ENCODE measurements around the gene SLC43A1.
"Not testable (repeated sequence)": the region's sequence is repeated elsewhere in the genome, so short reads cannot be mapped to it uniquely, and the experiment has no call there.

SLC43A1 gene

DNA sequence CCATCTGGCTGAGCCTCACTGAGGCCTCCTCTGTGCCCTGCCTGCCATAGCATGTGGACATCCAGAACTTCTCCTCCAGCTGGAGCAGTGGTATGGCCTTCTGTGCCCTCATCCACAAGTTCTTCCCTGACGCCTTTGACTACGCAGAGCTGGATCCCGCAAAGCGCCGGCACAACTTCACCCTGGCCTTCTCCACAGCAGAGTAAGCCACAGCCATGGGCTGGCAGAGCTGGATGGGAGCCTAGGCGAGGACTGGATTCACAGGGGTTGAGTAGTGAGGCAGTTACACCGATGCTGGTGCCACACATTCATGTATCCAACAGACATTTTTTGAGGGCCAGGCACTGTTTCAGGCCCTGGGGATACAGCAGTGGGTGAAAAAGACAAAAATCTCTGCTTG is 30.9 kb upstream of the SLC43A1 start:
- Histone ChIP-seq H3K9me3 (ENCODE audit: control insufficient read depth in 2 of 2, low read length in 2 of 2) (no peaks in the 10 kb centered on the region), H3K27ac (ENCODE audit: low read depth in 2 of 2, low read length in 2 of 2) (no peak overlapping the region), H3K4me3 (ENCODE audit: low read length in 2 of 2) (no peak overlapping the region), H3K9ac (ENCODE audit: low read depth in 1 of 2, low read length in 2 of 2) (no peak overlapping the region), H3K36me3 (ENCODE audit: control insufficient read depth in 2 of 2, insufficient read depth in 2 of 2, low read length in 2 of 2) (peaks cover 8 to 11% of the 10 kb centered on the region in 2 donors), H3K27me3 (ENCODE audit: control insufficient read depth in 2 of 2, insufficient read depth in 2 of 2, low read length in 2 of 2) (no peaks in the 10 kb centered on the region), H3K4me1 (ENCODE audit: control insufficient read depth in 2 of 2, insufficient read depth in 2 of 2, low read length in 2 of 2) (peaks cover 0 to 2% of the 10 kb centered on the region in 2 donors)

- H3K4me1 ChIP-seq (ENCODE audit: control insufficient read depth in 2 of 2, insufficient read depth in 2 of 2, low read length in 2 of 2) = peaks cover 0 to 2% of the 10 kb centered on the region in 2 donors
- no peak overlapping the region for H3K9ac ChIP-seq (ENCODE audit: low read depth in 1 of 2, low read length in 2 of 2)
- no peak overlapping the region for H3K4me3 ChIP-seq (ENCODE audit: low read length in 2 of 2)
- no peak overlapping the region for H3K27ac ChIP-seq (ENCODE audit: low read depth in 2 of 2, low read length in 2 of 2)
- no peaks in the 10 kb centered on the region for H3K9me3 ChIP-seq (ENCODE audit: control insufficient read depth in 2 of 2, low read length in 2 of 2)
- H3K27me3 ChIP-seq (ENCODE audit: control insufficient read depth in 2 of 2, insufficient read depth in 2 of 2, low read length in 2 of 2) = no peaks in the 10 kb centered on the region
- peaks cover 6 to 9% of the 10 kb centered on the region in 2 donors for H3K36me3 ChIP-seq (ENCODE audit: control insufficient read depth in 2 of 2, insufficient read depth in 2 of 2, low read length in 2 of 2)
Measured at GRCh38 chr11:57545883-57546282, 30.4 kb upstream of the SLC43A1 start.

DNA sequence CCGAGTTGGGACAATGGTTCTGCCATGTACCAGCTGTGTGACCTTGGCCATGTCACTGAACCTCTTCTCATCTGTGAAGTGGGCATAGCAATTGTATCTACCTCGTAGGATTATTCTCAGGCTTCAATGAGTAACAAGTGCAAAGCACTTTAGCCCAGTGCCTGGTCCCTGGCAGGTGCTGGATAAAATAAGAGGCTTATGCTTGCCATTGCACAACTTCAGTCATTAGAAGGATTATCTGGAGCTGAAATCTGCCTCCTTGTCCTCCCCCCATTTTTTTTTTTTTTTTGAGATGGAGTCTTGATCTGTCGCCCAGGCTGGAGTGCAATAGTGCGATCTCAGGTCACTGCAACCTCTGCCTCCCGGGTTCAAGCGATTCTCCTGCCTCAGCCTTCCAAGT is 29.1 kb upstream of the SLC43A1 start:
- Histone ChIP-seq H3K4me3 (ENCODE audit: low read length in 2 of 2) (no peak overlapping the region), H3K9me3 (ENCODE audit: control insufficient read depth in 2 of 2, low read length in 2 of 2) (no peaks in the 10 kb centered on the region), H3K36me3 (ENCODE audit: control insufficient read depth in 2 of 2, insufficient read depth in 2 of 2, low read length in 2 of 2) (peaks cover under 1 to 1% of the 10 kb centered on the region in 2 donors), H3K9ac (ENCODE audit: low read depth in 1 of 2, low read length in 2 of 2) (no peak overlapping the region), H3K27me3 (ENCODE audit: control insufficient read depth in 2 of 2, insufficient read depth in 2 of 2, low read length in 2 of 2) (no peaks in the 10 kb centered on the region), H3K27ac (ENCODE audit: low read depth in 2 of 2, low read length in 2 of 2) (no peak overlapping the region), H3K4me1 (ENCODE audit: control insufficient read depth in 2 of 2, insufficient read depth in 2 of 2, low read length in 2 of 2) (peaks cover 0 to 2% of the 10 kb centered on the region in 2 donors)

DNA sequence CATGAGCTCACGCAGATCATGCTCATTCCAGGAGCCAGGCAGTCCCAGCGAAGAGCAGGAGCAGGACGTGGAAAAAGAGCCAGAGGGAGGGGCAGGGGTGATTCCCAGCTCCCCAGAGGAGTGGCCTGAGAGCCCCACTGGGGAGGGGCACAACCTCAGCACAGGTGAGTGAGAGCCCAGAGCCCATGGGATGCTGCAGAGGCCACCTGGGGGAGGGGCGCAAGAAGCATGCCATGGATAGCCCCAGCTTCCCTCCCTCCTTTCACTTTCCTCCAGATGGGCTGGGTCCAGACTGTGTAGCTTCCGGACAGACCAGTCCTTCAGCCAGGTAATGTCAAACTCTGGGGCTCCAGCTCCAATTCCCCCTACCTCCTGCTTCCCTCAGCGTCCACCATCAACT is 28.1 kb upstream of the SLC43A1 start:
- Histone ChIP-seq H3K27ac (ENCODE audit: low read depth in 2 of 2, low read length in 2 of 2) (no peak overlapping the region), H3K4me3 (ENCODE audit: low read length in 2 of 2) (no peak overlapping the region), H3K4me1 (ENCODE audit: control insufficient read depth in 2 of 2, insufficient read depth in 2 of 2, low read length in 2 of 2) (peaks cover 0 to 2% of the 10 kb centered on the region in 2 donors), H3K9ac (ENCODE audit: low read depth in 1 of 2, low read length in 2 of 2) (no peak overlapping the region), H3K27me3 (ENCODE audit: control insufficient read depth in 2 of 2, insufficient read depth in 2 of 2, low read length in 2 of 2) (no peaks in the 10 kb centered on the region), H3K36me3 (ENCODE audit: control insufficient read depth in 2 of 2, insufficient read depth in 2 of 2, low read length in 2 of 2) (no peaks in the 10 kb centered on the region), H3K9me3 (ENCODE audit: control insufficient read depth in 2 of 2, low read length in 2 of 2) (no peaks in the 10 kb centered on the region)

DNA sequence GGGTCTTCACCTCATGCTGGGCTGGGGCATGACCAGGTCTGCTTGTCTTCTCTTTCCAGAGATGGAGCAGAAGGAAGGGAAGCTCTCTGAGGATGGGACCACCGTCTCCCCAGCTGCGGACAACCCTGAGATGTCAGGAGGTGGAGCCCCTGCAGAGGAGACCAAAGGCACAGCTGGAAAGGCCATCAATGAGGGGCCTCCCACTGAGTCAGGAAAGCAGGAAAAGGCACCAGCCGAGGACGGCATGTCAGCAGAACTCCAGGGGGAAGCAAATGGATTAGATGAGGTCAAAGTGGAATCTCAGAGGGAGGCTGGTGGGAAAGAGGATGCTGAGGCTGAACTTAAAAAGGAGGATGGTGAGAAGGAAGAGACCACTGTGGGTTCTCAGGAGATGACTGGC is 27.1 kb upstream of the SLC43A1 start:
- H3K36me3 ChIP-seq (ENCODE audit: control insufficient read depth in 2 of 2, insufficient read depth in 2 of 2, low read length in 2 of 2) = no peaks in the 10 kb centered on the region

DNA sequence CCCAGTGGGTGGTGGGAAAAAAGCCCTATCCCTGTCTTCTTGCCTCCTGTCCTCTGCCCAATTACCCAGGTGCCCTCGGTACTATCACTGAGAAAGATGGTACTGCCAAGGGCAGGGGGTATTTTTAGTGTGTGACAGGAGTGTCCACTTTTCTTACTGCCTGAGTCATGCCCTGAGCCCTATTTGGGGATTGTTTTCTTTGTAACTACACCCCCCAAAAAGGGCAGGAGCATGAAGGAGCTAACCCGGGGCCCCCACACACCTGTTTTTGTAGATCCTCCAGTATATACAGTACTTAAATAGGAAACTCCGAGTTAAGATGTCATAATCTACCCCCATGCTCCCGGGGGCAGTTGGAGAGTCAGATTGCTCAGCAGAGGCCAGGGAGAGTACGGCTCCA is 25.7 kb upstream of the SLC43A1 start:
- Histone ChIP-seq H3K9ac (ENCODE audit: low read depth in 1 of 2, low read length in 2 of 2) (no peak overlapping the region), H3K4me1 (ENCODE audit: control insufficient read depth in 2 of 2, insufficient read depth in 2 of 2, low read length in 2 of 2) (no peaks in the 10 kb centered on the region), H3K4me3 (ENCODE audit: low read length in 2 of 2) (no peak overlapping the region), H3K36me3 (ENCODE audit: control insufficient read depth in 2 of 2, insufficient read depth in 2 of 2, low read length in 2 of 2) (no peaks in the 10 kb centered on the region), H3K9me3 (ENCODE audit: control insufficient read depth in 2 of 2, low read length in 2 of 2) (no peaks in the 10 kb centered on the region), H3K27me3 (ENCODE audit: control insufficient read depth in 2 of 2, insufficient read depth in 2 of 2, low read length in 2 of 2) (no peaks in the 10 kb centered on the region), H3K27ac (ENCODE audit: low read depth in 2 of 2, low read length in 2 of 2) (no peak overlapping the region)

More for the DNA sequence above, 27.1 kb upstream of the SLC43A1 start:
- Histone ChIP-seq H3K4me1 (ENCODE audit: control insufficient read depth in 2 of 2, insufficient read depth in 2 of 2, low read length in 2 of 2) (peaks cover 0 to under 1% of the 10 kb centered on the region in 2 donors), H3K27ac (ENCODE audit: low read depth in 2 of 2, low read length in 2 of 2) (no peak overlapping the region), H3K4me3 (ENCODE audit: low read length in 2 of 2) (no peak overlapping the region), H3K27me3 (ENCODE audit: control insufficient read depth in 2 of 2, insufficient read depth in 2 of 2, low read length in 2 of 2) (no peaks in the 10 kb centered on the region), H3K9ac (ENCODE audit: low read depth in 1 of 2, low read length in 2 of 2) (no peak overlapping the region), H3K9me3 (ENCODE audit: control insufficient read depth in 2 of 2, low read length in 2 of 2) (no peaks in the 10 kb centered on the region)

- Histone ChIP-seq H3K9ac (ENCODE audit: low read depth in 1 of 2, low read length in 2 of 2) (no peak overlapping the region), H3K27me3 (ENCODE audit: control insufficient read depth in 2 of 2, insufficient read depth in 2 of 2, low read length in 2 of 2) (no peaks in the 10 kb centered on the region), H3K27ac (ENCODE audit: low read depth in 2 of 2, low read length in 2 of 2) (no peak overlapping the region), H3K36me3 (ENCODE audit: control insufficient read depth in 2 of 2, insufficient read depth in 2 of 2, low read length in 2 of 2) (no peaks in the 10 kb centered on the region), H3K9me3 (ENCODE audit: control insufficient read depth in 2 of 2, low read length in 2 of 2) (no peaks in the 10 kb centered on the region), H3K4me3 (ENCODE audit: low read length in 2 of 2) (no peak overlapping the region), H3K4me1 (ENCODE audit: control insufficient read depth in 2 of 2, insufficient read depth in 2 of 2, low read length in 2 of 2) (no peaks in the 10 kb centered on the region)
Measured at GRCh38 chr11:57539342-57539741, 23.8 kb upstream of the SLC43A1 start.

DNA sequence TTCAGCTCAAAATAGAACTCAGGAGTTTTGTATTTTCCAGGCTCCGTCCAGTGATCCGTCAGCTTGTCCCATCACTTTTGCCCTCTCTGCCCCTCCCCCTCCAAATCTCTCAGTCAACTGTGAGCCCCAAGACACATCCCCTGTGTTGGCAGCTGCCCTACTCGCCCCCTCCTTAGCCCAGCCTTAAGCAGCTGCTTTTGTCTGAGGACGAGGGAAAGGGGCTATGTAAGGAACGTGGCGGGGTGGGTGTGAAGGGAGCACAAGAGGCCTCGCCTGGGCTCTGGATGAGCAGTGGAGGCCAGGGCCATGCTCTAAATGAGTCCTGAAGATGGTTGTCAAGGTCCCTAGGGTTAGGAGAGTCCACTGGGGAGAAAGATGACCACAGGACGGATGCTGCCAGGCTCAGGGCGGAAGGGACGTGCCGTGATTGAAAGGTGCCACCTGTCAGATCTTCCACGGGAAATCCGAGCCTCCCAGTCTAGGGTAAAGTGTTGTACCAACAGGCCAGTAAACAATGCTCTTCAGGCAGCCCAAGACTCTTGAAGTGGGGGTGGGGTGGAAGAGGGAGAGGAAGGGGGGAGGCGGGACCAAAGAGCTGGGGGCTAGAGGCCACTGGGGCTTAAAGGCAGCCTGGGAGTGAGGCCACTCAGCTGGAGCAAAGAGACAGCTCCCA is 21.6 kb upstream of the SLC43A1 start, which contains the start of gene SMTNL1:
Gene SMTNL1, plus strand, starts transcription at position 649 of the 673 bp plus-strand sequence. CDS start 5,048 bp downstream, outside the sequence.
- H3K27ac ChIP-seq (ENCODE audit: low read depth in 2 of 2, low read length in 2 of 2) = no peak within 1 kb of the TSS

DNA sequence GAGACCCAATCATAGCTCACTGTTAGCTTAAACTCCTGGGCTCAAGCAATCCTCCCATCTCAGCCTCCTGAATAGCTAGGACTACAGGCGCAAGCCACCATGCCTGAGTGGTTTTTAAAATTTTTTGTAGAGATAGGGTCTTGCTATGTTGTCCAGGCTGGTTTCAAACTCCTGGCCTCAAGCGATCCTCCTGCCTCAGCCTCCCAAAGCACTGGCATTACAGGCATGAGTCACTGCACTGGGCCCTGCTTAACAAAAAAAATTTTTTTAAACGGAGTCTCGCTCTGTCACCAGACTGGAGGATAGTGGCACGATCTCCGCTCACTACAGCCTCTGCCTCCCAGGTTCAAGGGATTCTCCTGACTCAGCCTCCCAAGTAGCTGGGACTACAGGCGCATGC is 18.9 kb upstream of the SLC43A1 start:
- peaks cover 9 to 11% of the 10 kb centered on the region in 2 donors for H3K4me1 ChIP-seq (ENCODE audit: control insufficient read depth in 2 of 2, insufficient read depth in 2 of 2, low read length in 2 of 2)
- H3K9me3 ChIP-seq (ENCODE audit: control insufficient read depth in 2 of 2, low read length in 2 of 2); H3K27ac ChIP-seq (ENCODE audit: low read depth in 2 of 2, low read length in 2 of 2); H3K9ac ChIP-seq (ENCODE audit: low read depth in 1 of 2, low read length in 2 of 2); H3K4me3 ChIP-seq (ENCODE audit: low read length in 2 of 2); H3K27me3 ChIP-seq (ENCODE audit: control insufficient read depth in 2 of 2, insufficient read depth in 2 of 2, low read length in 2 of 2); H3K36me3 ChIP-seq (ENCODE audit: control insufficient read depth in 2 of 2, insufficient read depth in 2 of 2, low read length in 2 of 2): not testable (repeated sequence)

More for the DNA sequence above, 21.6 kb upstream of the SLC43A1 start, which contains the start of gene SMTNL1:
- Histone ChIP-seq H3K4me3 (ENCODE audit: low read length in 2 of 2) (no peak within 1 kb of the TSS), H3K4me1 (ENCODE audit: control insufficient read depth in 2 of 2, insufficient read depth in 2 of 2, low read length in 2 of 2) (no peaks in the 10 kb centered on the region), H3K9ac (ENCODE audit: low read depth in 1 of 2, low read length in 2 of 2) (no peak within 1 kb of the TSS), H3K27me3 (ENCODE audit: control insufficient read depth in 2 of 2, insufficient read depth in 2 of 2, low read length in 2 of 2) (no peaks in the 10 kb centered on the region), H3K36me3 (ENCODE audit: control insufficient read depth in 2 of 2, insufficient read depth in 2 of 2, low read length in 2 of 2) (no peaks in the 10 kb centered on the region), H3K9me3 (ENCODE audit: control insufficient read depth in 2 of 2, low read length in 2 of 2) (no peaks in the 10 kb centered on the region)

GRCh38 chr11:57530596-57531507 is 15.3 kb upstream of the SLC43A1 start, which contains the start of gene TIMM10:
TIMM10 (minus strand) TSS chr11:57530754; CDS start chr11:57530189, 565 bp downstream.
- H3K27ac ChIP-seq (ENCODE audit: low read depth in 2 of 2, low read length in 2 of 2) = peak within 1 kb of the TSS; percentile 73 to 82
- H3K36me3 ChIP-seq (ENCODE audit: control insufficient read depth in 2 of 2, insufficient read depth in 2 of 2, low read length in 2 of 2) = peaks cover 2 to 7% of the 10 kb centered on the region in 2 donors
- peaks cover 11 to 13% of the 10 kb centered on the region in 2 donors for H3K4me1 ChIP-seq (ENCODE audit: control insufficient read depth in 2 of 2, insufficient read depth in 2 of 2, low read length in 2 of 2)
- H3K9me3 ChIP-seq (ENCODE audit: control insufficient read depth in 2 of 2, low read length in 2 of 2) = no peaks in the 10 kb centered on the region
- H3K4me3 ChIP-seq (ENCODE audit: low read length in 2 of 2) = peak within 1 kb of the TSS; percentile 88 to 91
- H3K9ac ChIP-seq (ENCODE audit: low read depth in 1 of 2, low read length in 2 of 2) = peak within 1 kb of the TSS; percentile 72 to 76
- no peaks in the 10 kb centered on the region for H3K27me3 ChIP-seq (ENCODE audit: control insufficient read depth in 2 of 2, insufficient read depth in 2 of 2, low read length in 2 of 2)

All from mucosa of rectum (tissue), 2 donors.